Fibroblast of lung (primary cell): ENCODE results near the gene SFT2D1. TPM values are rescaled to one million over a fixed set of nuclear protein-coding genes. Genes with fewer than 3 reads are reported as not detected.

Source experiments
- DNase-seq, 2 donors: peaks; one replicate each; pipeline versions ENCODE4 v3.0.0 to v3.0.0-alpha.2; 2010; ENCODE audit warnings: low read depth in 2 of 2
- H2AFZ ChIP-seq: 2 replicates; pipeline ENCODE4 v1.5.1; 2012; ENCODE audit warnings: low read length, control low read depth, inconsistent platforms
- H3K27ac ChIP-seq: 2 replicates; pipeline ENCODE4 v1.5.1; 2011; ENCODE audit warnings: low read length, control low read depth; ENCODE audit not compliant: insufficient read depth
- H3K27me3 ChIP-seq: 2 replicates; pipeline ENCODE4 v1.5.1; 2011; ENCODE audit warnings: mild to moderate bottlenecking, low read length; ENCODE audit not compliant: control insufficient read depth, insufficient read depth
- H3K36me3 ChIP-seq: 2 replicates; pipeline ENCODE4 v1.5.1; 2011; ENCODE audit warnings: low read length; ENCODE audit not compliant: control insufficient read depth, insufficient read depth
- H3K4me1 ChIP-seq: 2 replicates; pipeline ENCODE4 v1.5.1; 2011; ENCODE audit warnings: low read length; ENCODE audit not compliant: control insufficient read depth, insufficient read depth; ENCODE audit errors: extremely low read depth
- H3K4me2 ChIP-seq: 2 replicates; pipeline ENCODE4 v1.5.1; 2011; ENCODE audit warnings: low read length, control low read depth; ENCODE audit not compliant: insufficient read depth; ENCODE audit errors: extremely low read depth
- H3K4me3 ChIP-seq, 4 experiments: fragments of 200-600 bp in 1 of 4; sonication (generic) in 1 of 4; replicated peaks in 1 of 4; 2 replicates each; pipeline ENCODE4 v1.5.1; 2011 to 2016; ENCODE audit warnings: low read length in 4 of 4, low read depth in 3 of 4, mild to moderate bottlenecking in 3 of 4, control low read depth in 2 of 4, inconsistent platforms in 1 of 4, mixed read lengths in 1 of 4; ENCODE audit not compliant: insufficient read depth in 1 of 4; ENCODE audit errors: control extremely low read depth in 1 of 4
- H3K79me2 ChIP-seq: 2 replicates; pipeline ENCODE4 v1.5.1; 2012; ENCODE audit warnings: mild to moderate bottlenecking, low read length, inconsistent platforms; ENCODE audit not compliant: control insufficient read depth, insufficient read depth
- H3K9ac ChIP-seq: 2 replicates; pipeline ENCODE4 v1.5.1; 2011; ENCODE audit warnings: mild to moderate bottlenecking, low read length, control low read depth; ENCODE audit not compliant: insufficient read depth
- H3K9me3 ChIP-seq: 2 replicates; pipeline ENCODE4 v1.5.1; 2012; ENCODE audit warnings: low read depth, low read length; ENCODE audit not compliant: control insufficient read depth, insufficient read depth
- H4K20me1 ChIP-seq: 2 replicates; pipeline ENCODE4 v1.5.1; 2011; ENCODE audit warnings: low read length; ENCODE audit not compliant: control insufficient read depth, insufficient read depth; ENCODE audit errors: extremely low read depth
- CTCF ChIP-seq, 2 donors: IDR thresholded peaks in 1 of 2; conservative IDR thresholded peaks in 1 of 2; 1 replicate in 1 of 2; 2 replicates in 1 of 2; pipeline ENCODE4 v1.5.1; 2011 to 2012; ENCODE audit warnings: low read length in 2 of 2, control low read depth in 1 of 2, inconsistent platforms in 1 of 2, low read depth in 1 of 2, mild to moderate bottlenecking in 1 of 2
- EZH2 ChIP-seq: IDR thresholded peaks from 2 replicates; pipeline ENCODE4 v1.5.1; 2012; ENCODE audit warnings: low read length, control low read depth, mild to moderate bottlenecking; ENCODE audit errors: missing control alignments
- polyA plus RNA-seq, 2 donors: library from polyadenylated mRNA; depleted of rRNA in 1 of 2; stranded (reverse) in 1 of 2; unstranded in 1 of 2; fragments of >200 nt; gene quantifications; 2 replicates each; pipeline ENCODE4 v1.2.1, GENCODE V29; 2011 to 2012; ENCODE audit warnings: missing spikeins in 1 of 2
- total RNA-seq: library from RNA; depleted of rRNA; stranded (reverse); fragments of >200 nt; gene quantifications from 2 replicates; pipeline ENCODE4 v1.2.1, GENCODE V29; 2014

The SFT2D1 gene
- total and polyA plus RNA-seq, 2 donors (not counting 1 experiment from before 2014, with no cell fraction given) = 34.8 to 86.0 TPM

GRCh38 chr6:166377721-166378120 lies 35.4 kb upstream of the SFT2D1 start:
- H3K4me1 ChIP-seq = no peaks in the 10 kb centered on the region
- no peak for DNase-seq
- no peaks in the 10 kb centered on the region for H3K27me3 ChIP-seq
- TF ChIP-seq CTCF (conservative IDR thresholded peaks at IDR 0.05 in 1 of 2, IDR thresholded peaks at IDR 0.05 in 1 of 2; ENCODE audit: low read depth in 1 of 2, low read length in 2 of 2) = no peak
- no peak for TF ChIP-seq EZH2
- no peaks in the 10 kb centered on the region for H3K36me3 ChIP-seq
- no peaks in the 10 kb centered on the region for H4K20me1 ChIP-seq
- H3K9ac ChIP-seq = no peak overlapping the region
- H3K4me2 ChIP-seq = no peak overlapping the region
- H3K79me2 ChIP-seq = peaks cover 4% of the 10 kb centered on the region
- no peak overlapping the region for H3K27ac ChIP-seq
- H3K9me3 ChIP-seq = no peaks in the 10 kb centered on the region
- H2AFZ ChIP-seq = no peak overlapping the region
- H3K4me3 ChIP-seq = no peak overlapping the region

DNA sequence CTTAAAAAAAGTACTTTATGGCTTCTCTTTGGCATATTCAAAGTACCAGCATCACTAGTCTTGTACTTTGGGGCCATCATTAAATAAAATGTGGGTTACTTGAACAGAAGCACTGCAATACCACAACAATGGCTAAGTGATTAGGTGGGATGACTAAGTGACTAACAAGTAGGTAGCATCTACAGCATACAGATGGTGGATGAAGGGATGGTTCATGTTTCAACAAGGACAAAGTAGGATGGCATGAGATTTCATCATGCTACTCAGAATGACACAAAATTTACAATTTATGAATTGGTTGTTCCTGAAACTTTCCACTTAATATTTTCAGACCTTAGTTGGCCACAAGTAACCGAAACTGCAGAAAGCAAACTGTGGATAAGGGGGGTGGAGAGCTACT lies 32.7 kb upstream of the SFT2D1 start:
- TF ChIP-seq EZH2 = no peak
- TF ChIP-seq CTCF (conservative IDR thresholded peaks at IDR 0.05 in 1 of 2, IDR thresholded peaks at IDR 0.05 in 1 of 2; ENCODE audit: low read depth in 1 of 2, low read length in 2 of 2) = no peak
- Histone ChIP-seq H3K27ac (no peak overlapping the region), H3K36me3 (no peaks in the 10 kb centered on the region), H3K9me3 (no peaks in the 10 kb centered on the region), H3K9ac (no peak overlapping the region), H3K4me1 (no peaks in the 10 kb centered on the region), H3K4me3 (no peak overlapping the region), H2AFZ (no peak overlapping the region), H4K20me1 (no peaks in the 10 kb centered on the region), H3K4me2 (no peak overlapping the region), H3K79me2 (no peaks in the 10 kb centered on the region), H3K27me3 (no peaks in the 10 kb centered on the region)
- DNase-seq = peak in 1 of 2 donors; percentile 43

GRCh38 chr6:166370489-166370888 lies 28.1 kb upstream of the SFT2D1 start:
- Histone ChIP-seq H3K9ac (no peak overlapping the region), H3K4me1 (no peaks in the 10 kb centered on the region), H3K27ac (no peak overlapping the region), H3K79me2 (no peaks in the 10 kb centered on the region), H3K9me3 (no peaks in the 10 kb centered on the region), H3K4me2 (no peak overlapping the region), H2AFZ (no peak overlapping the region), H3K4me3 (no peak overlapping the region), H4K20me1 (no peaks in the 10 kb centered on the region), H3K27me3 (no peaks in the 10 kb centered on the region), H3K36me3 (no peaks in the 10 kb centered on the region)
- TF ChIP-seq EZH2 (no peak), CTCF (conservative IDR thresholded peaks at IDR 0.05 in 1 of 2, IDR thresholded peaks at IDR 0.05 in 1 of 2; ENCODE audit: low read depth in 1 of 2, low read length in 2 of 2) (no peak)
- no peak for DNase-seq
